GM19240 (cell line): Measurements from ENCODE around the gene PCDH10.
"Not testable (repeated sequence)": the region's sequence is repeated elsewhere in the genome, so short reads cannot be mapped to it uniquely, and the experiment has no call there.

Source experiments
- DNase-seq: peaks from one replicate; pipeline ENCODE4 v3.0.0; 2011; ENCODE audit warnings: low spot score; ENCODE audit not compliant: insufficient read length

The PCDH10 gene

DNA sequence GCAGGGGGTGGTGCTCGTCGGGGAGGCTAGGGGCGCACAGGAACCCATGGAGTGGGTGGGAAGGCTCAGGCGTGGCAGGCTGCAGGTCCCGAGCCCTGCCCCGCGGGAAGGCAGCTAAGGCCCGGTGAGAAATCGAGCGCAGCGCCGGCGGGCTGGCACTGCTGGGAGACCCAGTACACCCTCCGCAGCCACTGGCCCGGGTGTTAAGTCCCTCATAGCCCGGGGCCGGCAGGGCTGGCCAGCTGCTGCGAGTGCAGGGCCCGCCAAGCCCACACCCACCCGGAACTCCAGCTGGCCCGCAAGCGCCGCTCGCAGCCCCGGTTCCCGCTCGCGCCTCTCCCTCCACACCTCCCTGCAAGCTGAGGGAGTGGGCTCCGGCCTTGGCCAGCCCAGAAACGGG, 91.4 kb downstream of the PCDH10 start:
- DNase-seq, result not testable (repeated sequence)
